MM.1S (cell line): Measurements from ENCODE around the gene C2CD2L.
"Not testable (repeated sequence)": the region's sequence is repeated elsewhere in the genome, so short reads cannot be mapped to it uniquely, and the experiment has no call there.

Experiments used
- DNase-seq: peaks from one replicate; pipeline ENCODE4 v3.0.0-alpha.2; 2015
- H2AFZ ChIP-seq: fragments of 300-600 bp; sonication (generic); 2 replicates; pipeline ENCODE4 v1.6.0; 2016; ENCODE audit warnings: antibody characterized with exemption, low read length
- H3F3A ChIP-seq: fragments of 300-600 bp; sonication (generic); 2 replicates; pipeline ENCODE4 v1.6.1; 2016; ENCODE audit warnings: mild to moderate bottlenecking, antibody characterized with exemption, low read length, moderate library complexity, mixed read lengths; ENCODE audit not compliant: insufficient read depth
- H3K27ac ChIP-seq: fragments of 300-600 bp; sonication (generic); 2 replicates; pipeline ENCODE4 v1.5.1; 2016; ENCODE audit warnings: mild to moderate bottlenecking, low read length
- H3K27me3 ChIP-seq: fragments of 300-600 bp; sonication (generic); replicated peaks from 2 replicates; pipeline ENCODE4 v1.6.0; 2016; ENCODE audit warnings: low read length; ENCODE audit not compliant: insufficient read depth
- H3K36me3 ChIP-seq: fragments of 300-600 bp; sonication (generic); replicated peaks from 2 replicates; pipeline ENCODE4 v1.6.1; 2016; ENCODE audit warnings: mild to moderate bottlenecking, low read length, mixed read lengths; ENCODE audit not compliant: insufficient read depth
- H3K4me1 ChIP-seq: fragments of 300-600 bp; sonication (generic); 2 replicates; pipeline ENCODE4 v1.6.1; 2016; ENCODE audit warnings: low read length, mixed read lengths
- H3K4me2 ChIP-seq: fragments of 300-600 bp; sonication (generic); 2 replicates; pipeline ENCODE4 v1.6.0; 2016; ENCODE audit warnings: low read depth, low read length
- H3K4me3 ChIP-seq: fragments of 300-600 bp; sonication (generic); 2 replicates; pipeline ENCODE4 v1.5.1; 2016; ENCODE audit warnings: low read length, mixed read lengths
- H3K79me2 ChIP-seq: fragments of 300-600 bp; sonication (generic); 2 replicates; pipeline ENCODE4 v1.6.1; 2016; ENCODE audit warnings: mixed run types, low read length, mixed read lengths
- H3K9ac ChIP-seq: fragments of 300-600 bp; sonication (generic); 2 replicates; pipeline ENCODE4 v1.6.1; 2016; ENCODE audit warnings: low read length, mixed read lengths
- H3K9me2 ChIP-seq: fragments of 300-600 bp; sonication (generic); replicated peaks from 2 replicates; pipeline ENCODE4 v1.6.1; 2016; ENCODE audit warnings: mild to moderate bottlenecking, low read length, mixed read lengths; ENCODE audit not compliant: insufficient read depth
- H3K9me3 ChIP-seq: fragments of 300-600 bp; sonication (generic); replicated peaks from 2 replicates; pipeline ENCODE4 v1.6.1; 2016; ENCODE audit warnings: mild to moderate bottlenecking, low read length, mixed read lengths; ENCODE audit not compliant: insufficient read depth
- H4K20me1 ChIP-seq: fragments of 300-600 bp; sonication (generic); 2 replicates; pipeline ENCODE4 v1.6.1; 2016; ENCODE audit warnings: mild to moderate bottlenecking, low read length, moderate library complexity, mixed read lengths; ENCODE audit not compliant: insufficient read depth
- EZH2 ChIP-seq: fragments of 300-600 bp; sonication (generic); optimal IDR thresholded peaks from 2 replicates; pipeline ENCODE3; 2017; ENCODE audit warnings: low read depth, mild to moderate bottlenecking, antibody characterized with exemption, low read length, mixed read lengths
- EZH2phosphoT487 ChIP-seq: fragments of 300-600 bp; sonication (generic); IDR thresholded peaks from 2 replicates; pipeline ENCODE4 v1.6.1; 2018; ENCODE audit warnings: antibody characterized with exemption, low read length
- TF ChIP-seq, protein P1 (sequence below): fragments of 300-600 bp; sonication (generic); IDR thresholded peaks from 2 replicates; pipeline ENCODE4 v1.5.1; 2016; ENCODE audit warnings: antibody characterized with exemption, low read length, mixed read lengths

C2CD2L gene

DNA sequence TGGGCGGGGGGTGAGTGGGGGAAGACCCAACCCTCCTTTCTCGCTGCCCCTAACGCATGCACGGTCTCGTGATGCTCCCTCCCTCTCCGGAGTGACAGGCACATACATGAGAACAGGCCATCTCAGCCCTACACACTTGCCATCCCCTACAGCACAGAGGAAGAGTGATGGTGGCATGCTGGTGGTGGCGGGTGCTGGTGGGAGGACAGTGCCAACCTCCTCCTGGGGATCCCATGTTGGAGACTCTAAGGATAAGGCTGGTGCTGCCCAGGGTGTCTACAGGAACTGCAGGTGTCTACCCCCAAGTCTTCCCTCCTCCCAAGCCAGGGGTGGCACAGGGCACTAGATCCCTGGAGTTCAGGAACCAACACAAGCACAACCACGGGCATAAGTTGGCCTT, 54.7 kb downstream of the C2CD2L start:
- H3K4me1 ChIP-seq, result no peaks in the 10 kb centered on the region
- H2AFZ ChIP-seq, result no peak overlapping the region
- no peaks in the 10 kb centered on the region for H3K79me2 ChIP-seq
- no peak overlapping the region for H3K4me2 ChIP-seq
- H3K27ac ChIP-seq, result no peak overlapping the region
- H4K20me1 ChIP-seq, result no peaks in the 10 kb centered on the region
- no peaks in the 10 kb centered on the region for H3K9me2 ChIP-seq
- H3K9ac ChIP-seq, result no peak overlapping the region
- no peaks in the 10 kb centered on the region for H3K9me3 ChIP-seq
- H3F3A ChIP-seq, result no peaks in the 10 kb centered on the region
- no peaks in the 10 kb centered on the region for H3K36me3 ChIP-seq
- no peak overlapping the region for H3K4me3 ChIP-seq
- DNase-seq, result no peak
- TF ChIP-seq, protein P1, sequence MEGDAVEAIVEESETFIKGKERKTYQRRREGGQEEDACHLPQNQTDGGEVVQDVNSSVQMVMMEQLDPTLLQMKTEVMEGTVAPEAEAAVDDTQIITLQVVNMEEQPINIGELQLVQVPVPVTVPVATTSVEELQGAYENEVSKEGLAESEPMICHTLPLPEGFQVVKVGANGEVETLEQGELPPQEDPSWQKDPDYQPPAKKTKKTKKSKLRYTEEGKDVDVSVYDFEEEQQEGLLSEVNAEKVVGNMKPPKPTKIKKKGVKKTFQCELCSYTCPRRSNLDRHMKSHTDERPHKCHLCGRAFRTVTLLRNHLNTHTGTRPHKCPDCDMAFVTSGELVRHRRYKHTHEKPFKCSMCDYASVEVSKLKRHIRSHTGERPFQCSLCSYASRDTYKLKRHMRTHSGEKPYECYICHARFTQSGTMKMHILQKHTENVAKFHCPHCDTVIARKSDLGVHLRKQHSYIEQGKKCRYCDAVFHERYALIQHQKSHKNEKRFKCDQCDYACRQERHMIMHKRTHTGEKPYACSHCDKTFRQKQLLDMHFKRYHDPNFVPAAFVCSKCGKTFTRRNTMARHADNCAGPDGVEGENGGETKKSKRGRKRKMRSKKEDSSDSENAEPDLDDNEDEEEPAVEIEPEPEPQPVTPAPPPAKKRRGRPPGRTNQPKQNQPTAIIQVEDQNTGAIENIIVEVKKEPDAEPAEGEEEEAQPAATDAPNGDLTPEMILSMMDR, result no peak
- TF ChIP-seq EZH2phosphoT487 (no peak), EZH2 (no peak)
- peaks cover 17% of the 10 kb centered on the region for H3K27me3 ChIP-seq

DNA sequence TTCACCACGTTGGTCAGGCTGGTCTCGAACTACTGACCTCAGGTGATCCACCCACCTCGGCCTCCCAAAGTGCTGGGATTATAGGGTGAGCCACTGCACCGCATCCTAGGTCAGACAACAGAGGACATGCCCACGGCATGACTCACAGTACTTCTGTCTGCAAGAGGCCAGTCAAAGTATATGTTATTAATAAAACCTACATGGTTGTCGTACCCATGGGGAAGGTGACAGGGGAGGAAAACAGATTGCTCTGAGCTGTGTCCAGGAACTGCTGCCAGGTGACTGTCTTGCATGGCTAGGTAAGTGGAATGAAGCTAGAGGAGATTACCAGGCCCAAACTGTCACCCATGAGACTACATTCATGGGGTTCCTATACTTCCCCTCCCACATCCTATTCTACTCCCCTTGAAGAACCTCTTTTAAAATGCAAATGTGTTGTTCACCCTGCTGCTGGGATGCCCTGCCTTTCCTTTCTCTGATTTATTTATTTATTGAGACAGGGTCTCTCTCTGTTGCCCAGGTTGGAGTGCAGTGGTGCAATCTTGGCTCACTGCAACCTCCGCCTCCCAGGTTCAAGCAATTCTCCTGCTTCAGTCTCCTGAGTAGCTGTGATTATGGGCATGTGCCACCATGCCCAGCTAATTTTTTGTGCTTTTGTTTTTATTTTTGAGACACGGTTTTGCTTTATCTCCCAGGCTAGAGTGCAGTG, 59.4 kb downstream of the C2CD2L start:
- Histone ChIP-seq H3K27ac (no peak overlapping the region), H3K27me3 (no peaks in the 10 kb centered on the region), H3K4me1 (peaks cover 5% of the 10 kb centered on the region; the same call in 1 of the 2 replicates), H3K79me2 (no peaks in the 10 kb centered on the region), H3K36me3 (no peaks in the 10 kb centered on the region), H3K9me2 (no peaks in the 10 kb centered on the region), H2AFZ (no peak overlapping the region), H3F3A (no peaks in the 10 kb centered on the region), H4K20me1 (no peaks in the 10 kb centered on the region), H3K9ac (no peak overlapping the region), H3K4me3 (no peak overlapping the region), H3K4me2 (no peak overlapping the region), H3K9me3 (no peaks in the 10 kb centered on the region)
- DNase-seq, result no peak
- TF ChIP-seq EZH2phosphoT487 (no peak), EZH2 (no peak)
- TF ChIP-seq, protein P1, result no peak

DNA sequence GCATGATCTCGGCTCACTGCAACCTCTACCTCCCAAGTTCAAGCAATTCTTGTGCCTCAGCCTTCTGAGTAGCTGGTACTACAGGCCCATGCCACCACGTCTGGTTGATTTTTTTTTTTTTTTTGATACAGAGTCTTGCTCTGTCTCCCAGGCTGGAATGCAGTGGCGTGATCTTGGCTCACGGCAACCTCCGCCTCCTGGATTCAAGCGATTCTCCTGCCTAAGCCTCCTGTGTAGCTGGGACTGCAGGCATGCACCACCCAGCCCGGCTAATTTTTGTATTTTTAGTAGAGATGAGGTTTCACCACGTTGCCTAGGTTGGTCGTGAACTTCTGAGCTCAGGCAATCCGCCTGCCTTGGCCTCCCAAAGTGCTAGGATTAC, 59.9 kb downstream of the C2CD2L start:
- H3F3A ChIP-seq, H3K27me3 ChIP-seq, H3K27ac ChIP-seq, H3K9ac ChIP-seq, H2AFZ ChIP-seq, H3K4me3 ChIP-seq, H3K79me2 ChIP-seq, H3K4me1 ChIP-seq, H3K36me3 ChIP-seq, H4K20me1 ChIP-seq, H3K9me2 ChIP-seq, H3K4me2 ChIP-seq, DNase-seq, H3K9me3 ChIP-seq: not testable (repeated sequence)

DNA sequence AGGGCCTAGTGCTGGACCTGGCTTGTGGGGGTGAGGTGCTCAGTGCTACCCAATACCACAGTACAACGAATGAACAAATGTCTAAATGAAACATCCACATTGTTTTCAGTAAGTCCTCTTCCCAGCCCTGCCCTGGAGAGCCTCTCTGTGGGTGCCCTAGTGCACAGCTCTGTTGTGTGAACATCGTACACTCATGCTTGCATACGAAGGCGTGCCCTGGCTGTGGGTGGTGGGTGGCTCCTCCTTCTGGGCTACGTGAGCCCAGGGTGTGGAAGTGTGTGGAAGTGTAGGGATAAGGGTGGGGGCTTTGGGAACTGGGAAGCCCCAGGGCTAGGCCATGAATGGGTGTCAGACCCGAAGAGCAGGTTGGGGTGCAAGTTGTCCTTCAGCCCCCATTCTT, 60.8 kb downstream of the C2CD2L start:
- Histone ChIP-seq H3K27ac (no peak overlapping the region), H3F3A (no peaks in the 10 kb centered on the region), H3K4me1 (peaks cover 5% of the 10 kb centered on the region; the same call in 1 of the 2 replicates), H3K36me3 (no peaks in the 10 kb centered on the region), H3K4me3 (no peak overlapping the region), H2AFZ (no peak overlapping the region), H3K9me2 (no peaks in the 10 kb centered on the region), H3K9me3 (no peaks in the 10 kb centered on the region), H3K4me2 (no peak overlapping the region), H4K20me1 (no peaks in the 10 kb centered on the region), H3K79me2 (no peaks in the 10 kb centered on the region), H3K9ac (no peak overlapping the region), H3K27me3 (no peaks in the 10 kb centered on the region)
- TF ChIP-seq, protein P1, result no peak
- TF ChIP-seq EZH2phosphoT487, result no peak
- no peak for TF ChIP-seq EZH2
- no peak for DNase-seq
